CD14-positive monocyte (primary cell): ENCODE measurements around the gene TMEM239. TPM values are rescaled to one million over a fixed set of nuclear protein-coding genes. Genes with fewer than 3 reads are reported as not detected.

Experiments
- DNase-seq, 3 donors: peaks; one replicate each; pipeline ENCODE4 v3.0.0-alpha.2; 2011 to 2022
- H2AFZ ChIP-seq: 2 replicates; pipeline ENCODE4 v1.6.0; 2012; ENCODE audit warnings: mild to moderate bottlenecking, low read depth, low read length, inconsistent platforms; ENCODE audit not compliant: insufficient read depth, poor library complexity, severe bottlenecking
- H3K27ac ChIP-seq, 2 donors: 1 replicate in 1 of 2; 2 replicates in 1 of 2; pipeline ENCODE4 v1.5.1; 2012 to 2013; ENCODE audit warnings: low read length in 2 of 2, control low read depth in 1 of 2, inconsistent platforms in 1 of 2, low read depth in 1 of 2, mild to moderate bottlenecking in 1 of 2
- H3K27me3 ChIP-seq, 2 donors: one replicate each; pipeline versions ENCODE4 v1.6.0 to v1.6.1; 2011 to 2013; ENCODE audit warnings: low read length in 2 of 2; ENCODE audit not compliant: control insufficient read depth in 2 of 2, insufficient read depth in 2 of 2
- H3K36me3 ChIP-seq, 2 donors: replicated peaks in 1 of 2; 1 replicate in 1 of 2; 2 replicates in 1 of 2; pipeline versions ENCODE4 v1.5.1 to v1.6.1; 2012 to 2013; ENCODE audit warnings: low read length in 2 of 2, control low read depth in 1 of 2, inconsistent platforms in 1 of 2, mild to moderate bottlenecking in 1 of 2; ENCODE audit not compliant: insufficient read depth in 2 of 2, control insufficient read depth in 1 of 2
- H3K4me1 ChIP-seq, 2 donors: 1 replicate in 1 of 2; 2 replicates in 1 of 2; pipeline versions ENCODE4 v1.5.1 to v1.6.1; 2012 to 2013; ENCODE audit warnings: low read length in 2 of 2, control low read depth in 1 of 2, inconsistent platforms in 1 of 2, mild to moderate bottlenecking in 1 of 2, moderate library complexity in 1 of 2; ENCODE audit not compliant: insufficient read depth in 2 of 2, control insufficient read depth in 1 of 2
- H3K4me2 ChIP-seq: replicated peaks from 2 replicates; pipeline ENCODE3; 2012; ENCODE audit warnings: low read length, moderate library complexity, mild to moderate bottlenecking; ENCODE audit not compliant: poor library complexity, severe bottlenecking; ENCODE audit errors: extremely low read depth
- H3K4me3 ChIP-seq, 3 experiments: fragments of 200-600 bp in 1 of 3; sonication (generic) in 1 of 3; replicated peaks in 1 of 3; 1 replicate in 2 of 3; 2 replicates in 1 of 3; pipeline ENCODE4 v1.5.1; 2011 to 2013; ENCODE audit warnings: low read length in 3 of 3, mild to moderate bottlenecking in 3 of 3, control low read depth in 2 of 3, low read depth in 2 of 3, inconsistent platforms in 1 of 3, moderate library complexity in 1 of 3
- H3K79me2 ChIP-seq: 2 replicates; pipeline ENCODE4 v1.6.0; 2012; ENCODE audit warnings: mild to moderate bottlenecking, control low read depth, inconsistent platforms, low read length, moderate library complexity; ENCODE audit not compliant: insufficient read depth
- H3K9ac ChIP-seq: 2 replicates; pipeline ENCODE4 v1.6.0; 2017; ENCODE audit warnings: low read length, mild to moderate bottlenecking; ENCODE audit not compliant: insufficient read depth, poor library complexity, severe bottlenecking
- H3K9me3 ChIP-seq, 2 donors: replicated peaks in 1 of 2; 1 replicate in 1 of 2; 2 replicates in 1 of 2; pipeline versions ENCODE4 v1.5.1 to v1.6.1; 2012 to 2013; ENCODE audit warnings: low read length in 2 of 2, control low read depth in 1 of 2; ENCODE audit not compliant: control insufficient read depth in 1 of 2, insufficient read depth in 1 of 2
- H4K20me1 ChIP-seq: 2 replicates; pipeline ENCODE4 v1.6.0; 2012; ENCODE audit warnings: mild to moderate bottlenecking, low read length, control low read depth, moderate library complexity; ENCODE audit not compliant: insufficient read depth
- H3K27ac Mint-ChIP-seq, 7 donors: one replicate each; pipeline ENCODE4 v1.8.0; 2020; ENCODE audit warnings: mild to moderate bottlenecking in 7 of 7, mixed read lengths in 7 of 7, moderate library complexity in 6 of 7, inconsistent platforms in 2 of 7
- H3K27me3 Mint-ChIP-seq, 3 donors: one replicate each; pipeline ENCODE4 v1.8.0; 2021 to 2022; ENCODE audit warnings: low read depth in 3 of 3, mild to moderate bottlenecking in 3 of 3, mixed read lengths in 3 of 3, moderate library complexity in 3 of 3, inconsistent platforms in 1 of 3
- H3K36me3 Mint-ChIP-seq, 2 donors: one replicate each; pipeline ENCODE4 v1.8.0; 2020; ENCODE audit warnings: mixed read lengths in 2 of 2, inconsistent platforms in 1 of 2, mild to moderate bottlenecking in 1 of 2
- H3K4me1 Mint-ChIP-seq: one replicate; pipeline ENCODE4 v1.8.0; 2020; ENCODE audit warnings: mild to moderate bottlenecking, mixed read lengths
- H3K4me3 Mint-ChIP-seq, 2 donors: one replicate each; pipeline ENCODE4 v1.8.0; 2020; ENCODE audit warnings: mild to moderate bottlenecking in 2 of 2, mixed read lengths in 2 of 2, moderate library complexity in 1 of 2
- H3K9me3 Mint-ChIP-seq, 7 donors: one replicate each; pipeline ENCODE4 v1.8.0; 2020 to 2022; ENCODE audit warnings: mixed read lengths in 7 of 7, mild to moderate bottlenecking in 6 of 7, moderate library complexity in 6 of 7, inconsistent platforms in 2 of 7
- WGBS: methylation state at CpG from one replicate; pipeline ENCODE4 v1.1.5; 2013; ENCODE audit warnings: missing lambda C conversion rate; ENCODE audit not compliant: insufficient coverage; 5-methylcytosine and 5-hydroxymethylcytosine counted together
- intact Hi-C, 2 donors: fragments of 100-400 bp; cut with micrococcal nuclease; formaldehyde crosslinking; loops; one replicate each; pipeline versions ENCODE4 v1.15.0 to v1.15.1; 2023
- polyA plus RNA-seq, 3 donors: library from polyadenylated mRNA; depleted of rRNA in 1 of 3; unstranded in 2 of 3; stranded (reverse) in 1 of 3; fragments of 300-500 nt in 2 of 3; fragments of >200 nt in 1 of 3; fragmentation: Illumina TruSeq in 2 of 3; gene quantifications; 1 replicate in 2 of 3; 2 replicates in 1 of 3; pipeline ENCODE4 v1.2.3, GENCODE V29; 2012 to 2021
- TF ChIP-seq, protein P1 (sequence below): fragments of 200-600 bp; IDR thresholded peaks from one replicate; pipeline ENCODE4 v1.8.0; 2022; ENCODE audit warnings: antibody characterized with exemption, mild to moderate bottlenecking

TMEM239 gene
- polyA plus RNA-seq, 3 donors: not detected

DNA sequence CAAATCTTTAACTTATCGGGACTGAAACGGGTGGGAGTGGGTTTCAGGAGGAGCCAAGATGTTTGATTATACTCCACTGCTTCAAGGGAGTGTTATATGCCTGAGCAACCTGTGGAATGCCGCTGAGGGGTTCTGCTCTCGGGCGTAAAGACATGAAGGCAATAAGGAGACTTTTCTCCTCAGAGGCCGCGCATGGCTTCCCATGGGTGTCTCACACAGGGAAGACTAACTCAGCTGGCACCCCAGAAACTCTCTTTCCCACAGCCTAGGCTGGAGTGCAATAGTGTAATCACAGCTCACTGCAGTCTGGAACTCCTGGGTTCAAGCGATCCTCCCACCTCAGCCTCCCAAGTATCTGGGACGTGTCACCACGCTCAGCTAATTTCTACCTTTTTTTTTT, 6.5 kb upstream of the TMEM239 start:
- H3K4me3 Mint-ChIP-seq: no peak overlapping the region
- Histone ChIP-seq H3K4me2 (no peak overlapping the region), H3K79me2 (no peaks in the 10 kb centered on the region), H3K9ac (no peak overlapping the region), H4K20me1 (no peaks in the 10 kb centered on the region), H3K27me3 (peaks cover 12 to 29% of the 10 kb centered on the region in 2 donors), H2AFZ (no peak overlapping the region), H3K4me1 (no peaks in the 10 kb centered on the region), H3K4me3 (no peak overlapping the region), H3K9me3 (no peaks in the 10 kb centered on the region), H3K36me3 (no peaks in the 10 kb centered on the region), H3K27ac (no peak overlapping the region)
- no peak for DNase-seq
- H3K36me3 Mint-ChIP-seq: no peaks in the 10 kb centered on the region
- H3K9me3 Mint-ChIP-seq: peaks cover 0 to 18% (median 9%) of the 10 kb centered on the region in 7 donors
- TF ChIP-seq, protein P1, sequence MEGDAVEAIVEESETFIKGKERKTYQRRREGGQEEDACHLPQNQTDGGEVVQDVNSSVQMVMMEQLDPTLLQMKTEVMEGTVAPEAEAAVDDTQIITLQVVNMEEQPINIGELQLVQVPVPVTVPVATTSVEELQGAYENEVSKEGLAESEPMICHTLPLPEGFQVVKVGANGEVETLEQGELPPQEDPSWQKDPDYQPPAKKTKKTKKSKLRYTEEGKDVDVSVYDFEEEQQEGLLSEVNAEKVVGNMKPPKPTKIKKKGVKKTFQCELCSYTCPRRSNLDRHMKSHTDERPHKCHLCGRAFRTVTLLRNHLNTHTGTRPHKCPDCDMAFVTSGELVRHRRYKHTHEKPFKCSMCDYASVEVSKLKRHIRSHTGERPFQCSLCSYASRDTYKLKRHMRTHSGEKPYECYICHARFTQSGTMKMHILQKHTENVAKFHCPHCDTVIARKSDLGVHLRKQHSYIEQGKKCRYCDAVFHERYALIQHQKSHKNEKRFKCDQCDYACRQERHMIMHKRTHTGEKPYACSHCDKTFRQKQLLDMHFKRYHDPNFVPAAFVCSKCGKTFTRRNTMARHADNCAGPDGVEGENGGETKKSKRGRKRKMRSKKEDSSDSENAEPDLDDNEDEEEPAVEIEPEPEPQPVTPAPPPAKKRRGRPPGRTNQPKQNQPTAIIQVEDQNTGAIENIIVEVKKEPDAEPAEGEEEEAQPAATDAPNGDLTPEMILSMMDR: no peak
- no peaks in the 10 kb centered on the region for H3K4me1 Mint-ChIP-seq
- 100% methylated on average over 2 of the region's 10 CpGs for WGBS
- intact Hi-C loops: no loop called here
- no peak overlapping the region for H3K27ac Mint-ChIP-seq
- peaks cover 32 to 51% (median 35%) of the 10 kb centered on the region in 3 donors for H3K27me3 Mint-ChIP-seq

GRCh38 chr20:2812189-2812588, 4.0 kb upstream of the TMEM239 start:
- Mint-ChIP-seq H3K4me3 (no peak overlapping the region), H3K9me3 (peaks cover 0 to 16% (median 9%) of the 10 kb centered on the region in 7 donors), H3K36me3 (no peaks in the 10 kb centered on the region), H3K4me1 (no peaks in the 10 kb centered on the region), H3K27ac (no peak overlapping the region), H3K27me3 (peaks cover 9 to 26% (median 12%) of the 10 kb centered on the region in 3 donors)
- TF ChIP-seq, protein P1: no peak
- WGBS: 100% methylated on average over 2 of the region's 3 CpGs
- Histone ChIP-seq H3K9me3 (no peaks in the 10 kb centered on the region), H3K36me3 (no peaks in the 10 kb centered on the region), H3K27ac (no peak overlapping the region), H3K27me3 (peaks cover 2 to 7% of the 10 kb centered on the region in 2 donors), H3K4me1 (no peaks in the 10 kb centered on the region), H3K4me3 (no peak overlapping the region), H3K79me2 (no peaks in the 10 kb centered on the region), H4K20me1 (no peaks in the 10 kb centered on the region), H3K9ac (no peak overlapping the region), H2AFZ (no peak overlapping the region), H3K4me2 (no peak overlapping the region)
- intact Hi-C loops: no loop called here
- DNase-seq: no peak
